ENCODE results near the gene SCO2. TPM values are rescaled to one million over a fixed set of nuclear protein-coding genes. Genes with fewer than 3 reads are reported as not detected.

SCO2 gene
- total and polyA plus RNA-seq, 2 of the 13 experiments (the other 11 are each of a cell fraction or from before 2014, with no cell fraction given): 0.32 to 3.7 TPM

DNA sequence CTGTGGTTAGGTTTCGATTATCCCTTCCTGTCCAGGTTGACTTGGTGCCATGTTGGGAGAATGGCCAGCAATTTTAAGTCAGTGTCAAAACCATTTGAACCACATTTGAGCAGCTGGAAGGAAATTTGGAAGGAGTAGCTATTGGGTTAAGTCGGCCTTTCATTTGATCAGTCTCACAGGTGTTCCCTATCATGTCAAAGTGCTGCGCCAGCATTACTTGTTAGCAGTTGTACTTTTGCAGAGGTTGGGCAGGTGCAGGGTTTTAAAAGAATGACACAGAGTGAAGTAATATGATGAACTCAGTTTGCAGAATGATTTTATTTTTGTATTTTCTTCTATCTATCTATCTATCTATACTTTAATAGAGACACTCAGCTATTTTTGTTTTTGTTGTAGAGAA is 10.8 kb upstream of the SCO2 start:
- no peak overlapping the region for H3K27ac ChIP-seq (ENCODE audit: extremely low read length, insufficient read depth, low read length)
- DNase-seq (ENCODE audit: low spot score) (no peak), ATAC-seq (no peak), FAIRE-seq (no peak)
- H4K20me1 ChIP-seq (ENCODE audit: insufficient read depth, low read length): no peaks in the 10 kb centered on the region
- intact Hi-C loops (cut with micrococcal nuclease; ENCODE audit: unreplicated experiment) (no loop called here), in situ Hi-C loops (cut with HindIII; ENCODE audit: extremely low pct_ligation_motif_present, low pct_unique_long_range_greater_than_20kb) (no loop called here)
- H3K79me2 ChIP-seq (ENCODE audit: insufficient read depth, low read length): no peaks in the 10 kb centered on the region
- no peak overlapping the region for H3K4me3 ChIP-seq (replicated peaks in 1 of 3; ENCODE audit: insufficient read depth in 1 of 3, low read depth in 2 of 3, low read length in 3 of 3)
- no peaks in the 10 kb centered on the region for H3K9me3 ChIP-seq (ENCODE audit: low read length)
- TF ChIP-seq ZNF142 (CRISPR knock-in tag; IDR thresholded peaks at IDR 0.05) (no peak), TRIM24 (CRISPR knock-in tag; IDR thresholded peaks at IDR 0.05) (no peak), ZNF180 (CRISPR knock-in tag; IDR thresholded peaks at IDR 0.05; ENCODE audit: borderline replicate concordance, low read depth) (no peak), ZNF781 (CRISPR knock-in tag; IDR thresholded peaks at IDR 0.05; ENCODE audit: borderline replicate concordance, not compliant biosample characterization) (no peak), TCF12 (IDR thresholded peaks at IDR 0.05) (no peak), TCF12 (CRISPR knock-in tag; IDR thresholded peaks at IDR 0.05) (no peak), THYN1 (CRISPR knock-in tag; IDR thresholded peaks at IDR 0.05; ENCODE audit: borderline replicate concordance, low read depth) (no peak), CENPT (CRISPR knock-in tag; IDR thresholded peaks at IDR 0.05; ENCODE audit: low read depth) (no peak), TCF7 (IDR thresholded peaks at IDR 0.05; ENCODE audit: low read depth) (no peak), ZNF362 (CRISPR knock-in tag; IDR thresholded peaks at IDR 0.05; ENCODE audit: borderline replicate concordance) (no peak), ELF3 (CRISPR knock-in tag; IDR thresholded peaks at IDR 0.05) (no peak), CBX5 (CRISPR knock-in tag; IDR thresholded peaks at IDR 0.05; ENCODE audit: borderline replicate concordance) (no peak)
- H3K36me3 ChIP-seq (replicated peaks in 1 of 2; ENCODE audit: control insufficient read depth in 1 of 2, insufficient read depth in 2 of 2, low read length in 2 of 2): no peaks in the 10 kb centered on the region
- peaks cover 47% of the 10 kb centered on the region for H3K4me1 ChIP-seq (ENCODE audit: insufficient read depth, low read length)
- no peak overlapping the region for H3K9ac ChIP-seq (ENCODE audit: insufficient read depth, low read depth, low read length)
- H3K4me2 ChIP-seq (ENCODE audit: low read depth, low read length): no peak overlapping the region
- WGBS (ENCODE audit: low lambda C conversion rate): 80% methylated on average over 3 of the region's 3 CpGs
- POLR2A ChIA-PET: interaction anchor here (5.9 kb wide), 1 partner anchor 10 kb away, joined by 34 read pairs; the partner anchor contains the start of gene KLHDC7B
- CTCF ChIA-PET (ENCODE audit: low intra/inter-chr PET ratio, low total read pairs): no interaction called here
- no TSS peak for BruUV-seq (replicated peaks)
- H2AFZ ChIP-seq (ENCODE audit: low read length): no peak overlapping the region
- H3K27me3 ChIP-seq (ENCODE audit: control insufficient read depth in 1 of 2, insufficient read depth in 2 of 2, low read length in 2 of 2): peaks cover 0 to 6% of the 10 kb centered on the region in 2 experiments; a peak in 1 of 5 replicates

All from HepG2 (cell line).